Calu3 (cell line): Measurements from ENCODE around the gene IFITM1. TPM values are rescaled to one million over a fixed set of nuclear protein-coding genes. Genes with fewer than 3 reads are reported as not detected.
"Not testable (repeated sequence)": the region's sequence is repeated elsewhere in the genome, so short reads cannot be mapped to it uniquely, and the experiment has no call there.

Experiments
- BruUV-seq: library from RNA; stranded (reverse); fragments of 400-500 nt; replicated peaks from 2 replicates; lab custom pipeline; 2021; lab: Mats Ljungman, UMichigan
- CTCF ChIA-PET: fragments of 300-600 bp; sonication (Branson Sonifier 250); formaldehyde crosslinking; loops from one replicate; lab custom pipeline; 2022; ENCODE audit warnings: antibody characterized with exemption; lab: Charles Lee
- DNase-seq: peaks from one replicate; pipeline ENCODE4 v3.0.0; 2022
- H3K27ac Mint-ChIP-seq: one replicate; pipeline ENCODE4 v1.8.0; 2022; ENCODE audit warnings: mixed read lengths; ENCODE audit not compliant: unreplicated experiment
- H3K27me3 Mint-ChIP-seq: one replicate; pipeline ENCODE4 v1.8.0; 2022; ENCODE audit warnings: mixed read lengths; ENCODE audit not compliant: unreplicated experiment
- H3K36me3 Mint-ChIP-seq: one replicate; pipeline ENCODE4 v1.8.0; 2022; ENCODE audit warnings: mild to moderate bottlenecking, moderate library complexity, mixed read lengths; ENCODE audit not compliant: insufficient read depth, unreplicated experiment
- H3K4me1 Mint-ChIP-seq: one replicate; pipeline ENCODE4 v1.8.0; 2022; ENCODE audit warnings: mild to moderate bottlenecking, low read depth, mixed read lengths; ENCODE audit not compliant: unreplicated experiment
- H3K4me3 Mint-ChIP-seq: one replicate; pipeline ENCODE4 v1.8.0; 2022; ENCODE audit warnings: mild to moderate bottlenecking, low read depth, moderate library complexity, mixed read lengths; ENCODE audit not compliant: unreplicated experiment
- H3K9me3 Mint-ChIP-seq: one replicate; pipeline ENCODE4 v1.8.0; 2022; ENCODE audit warnings: low read depth, mixed read lengths; ENCODE audit not compliant: unreplicated experiment
- intact Hi-C: fragments of 100-400 bp; cut with micrococcal nuclease; formaldehyde crosslinking; loops from one replicate; pipeline ENCODE4 v1.10.0; 2022; ENCODE audit not compliant: unreplicated experiment
- total RNA-seq: library from RNA; stranded (reverse); gene quantifications from 2 replicates; pipeline ENCODE4 v1.2.3, GENCODE V29; 2022
- TF ChIP-seq, protein P1 (sequence below): fragments of 200-600 bp; IDR thresholded peaks from one replicate; pipeline ENCODE4 v1.8.0; 2022; ENCODE audit warnings: antibody characterized with exemption; ENCODE audit not compliant: unreplicated experiment

IFITM1 gene
- total RNA-seq, 1 experiment from 2014 or later, result 45.6 TPM

DNA sequence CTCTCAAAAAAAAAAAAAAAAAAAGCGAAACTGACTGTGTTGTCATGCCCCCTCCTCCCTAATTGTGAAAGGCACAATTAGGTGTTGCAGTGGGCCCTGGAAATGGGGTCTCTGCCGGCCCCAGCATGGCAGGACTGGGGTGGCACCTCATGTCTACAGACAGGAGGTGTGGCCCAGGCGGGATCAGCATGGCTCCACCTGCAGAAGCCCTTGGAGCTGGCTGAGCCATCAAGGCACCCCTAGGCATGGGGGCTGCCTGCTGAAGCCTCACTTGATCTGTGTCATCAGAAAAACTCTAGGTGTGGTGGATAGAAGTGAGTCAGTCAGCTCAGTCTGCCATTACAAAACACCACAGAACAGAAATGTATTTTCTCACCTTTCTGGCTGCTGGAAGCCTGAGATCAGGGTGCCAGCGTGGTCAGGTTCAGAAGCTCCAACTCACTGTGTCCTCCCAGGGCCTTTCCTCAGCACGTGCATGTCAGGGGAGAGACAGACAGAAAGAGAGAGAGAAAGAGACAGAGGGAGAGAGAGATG, 45.4 kb downstream of the IFITM1 start:
- no peak overlapping the region for H3K27ac Mint-ChIP-seq
- H3K4me1 Mint-ChIP-seq, result peaks cover under 1% of the 10 kb centered on the region
- no peak overlapping the region for H3K4me3 Mint-ChIP-seq
- no TSS peak for BruUV-seq
- intact Hi-C loops, result loop anchor here (5.0 to 10.0 kb wide), 2 partner anchors 54 to 158 kb away; partner anchors contain the start of gene IFITM2
- DNase-seq, result no peak
- H3K9me3 Mint-ChIP-seq, result peaks cover 5% of the 10 kb centered on the region
- TF ChIP-seq, protein P1, sequence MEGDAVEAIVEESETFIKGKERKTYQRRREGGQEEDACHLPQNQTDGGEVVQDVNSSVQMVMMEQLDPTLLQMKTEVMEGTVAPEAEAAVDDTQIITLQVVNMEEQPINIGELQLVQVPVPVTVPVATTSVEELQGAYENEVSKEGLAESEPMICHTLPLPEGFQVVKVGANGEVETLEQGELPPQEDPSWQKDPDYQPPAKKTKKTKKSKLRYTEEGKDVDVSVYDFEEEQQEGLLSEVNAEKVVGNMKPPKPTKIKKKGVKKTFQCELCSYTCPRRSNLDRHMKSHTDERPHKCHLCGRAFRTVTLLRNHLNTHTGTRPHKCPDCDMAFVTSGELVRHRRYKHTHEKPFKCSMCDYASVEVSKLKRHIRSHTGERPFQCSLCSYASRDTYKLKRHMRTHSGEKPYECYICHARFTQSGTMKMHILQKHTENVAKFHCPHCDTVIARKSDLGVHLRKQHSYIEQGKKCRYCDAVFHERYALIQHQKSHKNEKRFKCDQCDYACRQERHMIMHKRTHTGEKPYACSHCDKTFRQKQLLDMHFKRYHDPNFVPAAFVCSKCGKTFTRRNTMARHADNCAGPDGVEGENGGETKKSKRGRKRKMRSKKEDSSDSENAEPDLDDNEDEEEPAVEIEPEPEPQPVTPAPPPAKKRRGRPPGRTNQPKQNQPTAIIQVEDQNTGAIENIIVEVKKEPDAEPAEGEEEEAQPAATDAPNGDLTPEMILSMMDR, result no peak
- H3K27me3 Mint-ChIP-seq, result peaks cover 16% of the 10 kb centered on the region
- no peaks in the 10 kb centered on the region for H3K36me3 Mint-ChIP-seq
- CTCF ChIA-PET, result no interaction called here

DNA sequence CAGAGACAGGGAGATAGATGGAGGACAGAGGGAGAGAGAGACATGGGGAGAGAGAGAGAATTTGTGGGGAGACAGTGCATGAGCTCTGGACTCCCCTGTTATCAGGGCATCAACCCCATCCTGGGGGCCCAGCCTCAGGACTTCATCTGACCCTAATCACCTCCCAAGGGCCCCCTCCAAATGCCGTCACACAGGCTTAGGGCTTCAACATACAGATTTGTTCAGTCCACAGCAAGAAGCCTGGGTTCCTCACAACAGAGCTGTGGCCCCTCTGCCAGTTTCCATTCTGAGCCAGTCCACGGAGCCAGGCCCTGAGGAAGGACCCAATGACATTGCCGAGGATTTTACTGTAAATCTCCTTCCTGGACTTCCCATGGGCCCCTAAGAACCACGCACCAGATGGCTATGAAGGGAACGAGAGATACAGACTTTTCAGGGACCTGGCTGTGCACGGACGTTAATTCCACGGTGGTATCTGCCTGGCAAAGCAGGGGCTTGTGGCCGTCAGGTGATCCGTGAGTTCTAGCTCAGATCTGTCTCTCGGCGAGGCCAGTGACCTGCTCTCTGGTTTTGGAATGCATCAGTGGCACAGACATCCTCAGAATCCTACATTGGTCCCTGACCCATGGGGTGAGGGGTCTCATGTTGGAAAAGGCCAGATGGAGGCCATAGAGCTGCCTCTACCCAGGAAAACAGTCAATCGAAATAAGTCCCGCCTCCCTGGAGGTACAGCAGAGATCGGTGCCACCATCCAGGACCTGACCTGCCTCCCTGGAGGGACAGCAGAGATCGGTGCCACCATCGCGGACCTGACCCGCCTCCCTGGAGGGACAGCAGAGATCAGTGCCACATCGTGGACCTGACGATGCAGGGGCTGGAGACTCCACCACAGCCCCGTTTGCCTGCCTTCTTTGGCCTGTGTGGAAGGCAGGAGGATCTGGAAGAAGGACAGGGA, 46.8 kb downstream of the IFITM1 start:
- Mint-ChIP-seq H3K4me1 (peaks cover 8% of the 10 kb centered on the region), H3K4me3 (no peak overlapping the region), H3K9me3 (peaks cover 5% of the 10 kb centered on the region), H3K36me3 (peaks cover 5% of the 10 kb centered on the region), H3K27me3 (peaks cover 16% of the 10 kb centered on the region), H3K27ac (no peak overlapping the region)
- no TSS peak for BruUV-seq
- CTCF ChIA-PET, result interaction anchor here (0.7 kb wide), 1 partner anchor 15 kb away, joined by 7 read pairs; no protein-coding TSS in a partner anchor
- TF ChIP-seq, protein P1, result no peak
- intact Hi-C loops, result no loop called here
- no peak for DNase-seq

DNA sequence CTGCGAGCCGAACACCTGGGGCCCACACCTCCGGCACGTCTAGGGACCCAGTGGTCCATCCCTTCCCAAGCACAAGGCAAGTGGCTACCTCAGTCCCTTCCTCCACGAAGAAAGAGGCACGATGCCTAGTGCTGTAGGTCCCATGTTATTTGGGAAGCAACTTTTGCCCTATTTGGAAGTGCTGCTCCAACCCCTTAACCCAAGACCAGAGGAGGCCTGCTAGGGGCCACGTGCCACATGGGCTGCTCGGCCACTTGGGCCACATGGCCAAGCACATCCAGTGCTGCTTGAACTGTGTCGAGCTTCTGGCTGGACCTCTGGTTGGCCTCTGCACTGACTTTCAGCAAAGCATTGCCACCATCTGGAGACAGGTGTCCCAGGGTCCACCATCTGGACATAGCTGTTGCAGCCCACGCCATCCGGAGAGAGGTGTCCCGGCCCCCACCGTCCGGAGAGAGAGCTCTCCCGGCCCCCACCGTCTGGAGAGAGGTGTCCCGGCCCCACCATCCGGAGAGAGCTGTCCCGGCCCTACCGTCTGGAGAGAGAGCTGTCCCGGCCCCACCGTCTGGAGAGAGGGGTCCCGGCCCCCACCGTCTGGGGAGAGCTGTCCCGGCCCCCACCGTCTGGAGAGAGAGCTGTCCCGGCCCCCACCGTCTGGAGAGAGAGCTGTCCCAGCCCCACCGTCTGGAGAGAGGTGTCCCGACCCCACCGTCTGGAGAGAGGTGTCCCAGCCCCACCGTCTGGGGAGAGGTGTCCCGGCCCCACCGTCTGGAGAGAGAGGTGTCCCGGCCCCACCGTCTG, 49.0 kb downstream of the IFITM1 start:
- CTCF ChIA-PET, result interaction anchor here (0.6 to 1.0 kb wide), 2 partner anchors 23 to 143 kb away, joined by 3 to 8 read pairs; no protein-coding TSS in a partner anchor
- no peak overlapping the region for H3K27ac Mint-ChIP-seq
- TF ChIP-seq, protein P1, result no peak
- H3K4me3 Mint-ChIP-seq, result no peak overlapping the region
- intact Hi-C loops, result no loop called here
- H3K36me3 Mint-ChIP-seq, result peaks cover 5% of the 10 kb centered on the region
- H3K4me1 Mint-ChIP-seq, result peaks cover 8% of the 10 kb centered on the region
- peaks cover 37% of the 10 kb centered on the region for H3K27me3 Mint-ChIP-seq
- H3K9me3 Mint-ChIP-seq, result peaks cover 5% of the 10 kb centered on the region
- no TSS peak for BruUV-seq
- DNase-seq, result no peak

DNA sequence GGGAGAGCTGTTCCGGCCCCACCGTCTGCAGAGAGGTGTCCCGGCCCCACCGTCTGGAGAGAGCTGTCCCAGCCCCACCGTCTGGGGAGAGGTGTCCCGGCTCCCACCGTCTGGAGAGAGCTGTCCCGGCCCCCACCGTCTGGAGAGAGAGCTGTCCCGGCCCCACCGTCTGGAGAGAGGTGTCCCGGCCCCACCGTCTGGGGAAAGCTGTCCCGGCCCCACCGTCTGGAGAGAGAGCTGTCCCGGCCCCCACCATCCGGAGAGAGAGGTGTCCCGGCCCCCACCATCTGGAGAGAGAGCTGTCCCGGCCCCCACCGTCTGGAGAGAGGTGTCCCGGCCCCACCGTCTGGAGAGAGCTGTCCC, 49.6 kb downstream of the IFITM1 start:
- H3K4me1 Mint-ChIP-seq, intact Hi-C loops, H3K27ac Mint-ChIP-seq, H3K9me3 Mint-ChIP-seq, BruUV-seq, DNase-seq, H3K36me3 Mint-ChIP-seq, H3K4me3 Mint-ChIP-seq: not testable (repeated sequence)
- CTCF ChIA-PET, result interaction anchor here (0.6 to 1.0 kb wide), 3 partner anchors 22 to 496 kb away, joined by 3 to 8 read pairs (median 4); no protein-coding TSS in a partner anchor
- H3K27me3 Mint-ChIP-seq, result peaks cover 43% of the 10 kb centered on the region
